ENCODE data around the gene ESPN. TPM values are rescaled to one million over a fixed set of nuclear protein-coding genes. Genes with fewer than 3 reads are reported as not detected.

The ESPN gene
- total and polyA plus RNA-seq, 12 donors, result 0.16 to 10.8 (median 6.1) TPM

DNA sequence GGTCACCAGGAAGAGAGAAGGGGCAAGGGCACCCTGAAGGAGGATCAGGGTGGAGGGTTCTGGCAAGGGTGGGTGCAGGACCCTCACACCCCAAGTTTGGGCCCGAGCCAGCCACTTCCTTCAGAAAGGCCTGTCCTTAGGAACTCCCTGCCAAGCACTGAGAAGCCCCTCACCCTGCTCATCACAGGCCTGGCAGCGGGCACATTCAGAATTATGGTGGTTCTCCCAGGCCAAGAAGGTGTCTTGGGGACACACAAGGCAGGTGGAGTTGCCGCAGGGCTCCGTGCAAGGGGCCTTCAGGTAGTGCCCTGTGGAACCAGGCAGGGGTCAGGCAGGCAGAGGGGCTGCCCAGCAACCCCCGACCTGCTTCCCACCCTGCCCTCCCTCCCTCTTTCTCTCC is 40.3 kb downstream of the ESPN start:
- Histone ChIP-seq H3K27me3 (no peaks in the 10 kb centered on the region), H3K27ac (no peak overlapping the region), H3K36me3 (replicated peaks in 1 of 2) (peaks cover 0 to 41% of the 10 kb centered on the region in 2 donors), H3K4me1 (replicated peaks in 1 of 2) (peaks cover 0 to 9% of the 10 kb centered on the region in 2 donors), H3K9me3 (replicated peaks in 1 of 3) (no peaks in the 10 kb centered on the region), H3K4me3 (no peak overlapping the region)
- intact Hi-C loops (cut with DNase I), result no loop called here
- DNase-seq, result no peak
- 90 to 100% (median 91%) methylated on average over 2 to 5 of the region's 5 CpGs for WGBS, 4 donors
- no peak for TF ChIP-seq POLR2A (IDR thresholded peaks at IDR 0.05)
- TF ChIP-seq, protein P1, sequence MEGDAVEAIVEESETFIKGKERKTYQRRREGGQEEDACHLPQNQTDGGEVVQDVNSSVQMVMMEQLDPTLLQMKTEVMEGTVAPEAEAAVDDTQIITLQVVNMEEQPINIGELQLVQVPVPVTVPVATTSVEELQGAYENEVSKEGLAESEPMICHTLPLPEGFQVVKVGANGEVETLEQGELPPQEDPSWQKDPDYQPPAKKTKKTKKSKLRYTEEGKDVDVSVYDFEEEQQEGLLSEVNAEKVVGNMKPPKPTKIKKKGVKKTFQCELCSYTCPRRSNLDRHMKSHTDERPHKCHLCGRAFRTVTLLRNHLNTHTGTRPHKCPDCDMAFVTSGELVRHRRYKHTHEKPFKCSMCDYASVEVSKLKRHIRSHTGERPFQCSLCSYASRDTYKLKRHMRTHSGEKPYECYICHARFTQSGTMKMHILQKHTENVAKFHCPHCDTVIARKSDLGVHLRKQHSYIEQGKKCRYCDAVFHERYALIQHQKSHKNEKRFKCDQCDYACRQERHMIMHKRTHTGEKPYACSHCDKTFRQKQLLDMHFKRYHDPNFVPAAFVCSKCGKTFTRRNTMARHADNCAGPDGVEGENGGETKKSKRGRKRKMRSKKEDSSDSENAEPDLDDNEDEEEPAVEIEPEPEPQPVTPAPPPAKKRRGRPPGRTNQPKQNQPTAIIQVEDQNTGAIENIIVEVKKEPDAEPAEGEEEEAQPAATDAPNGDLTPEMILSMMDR (IDR thresholded peaks at IDR 0.05), result no peak

DNA sequence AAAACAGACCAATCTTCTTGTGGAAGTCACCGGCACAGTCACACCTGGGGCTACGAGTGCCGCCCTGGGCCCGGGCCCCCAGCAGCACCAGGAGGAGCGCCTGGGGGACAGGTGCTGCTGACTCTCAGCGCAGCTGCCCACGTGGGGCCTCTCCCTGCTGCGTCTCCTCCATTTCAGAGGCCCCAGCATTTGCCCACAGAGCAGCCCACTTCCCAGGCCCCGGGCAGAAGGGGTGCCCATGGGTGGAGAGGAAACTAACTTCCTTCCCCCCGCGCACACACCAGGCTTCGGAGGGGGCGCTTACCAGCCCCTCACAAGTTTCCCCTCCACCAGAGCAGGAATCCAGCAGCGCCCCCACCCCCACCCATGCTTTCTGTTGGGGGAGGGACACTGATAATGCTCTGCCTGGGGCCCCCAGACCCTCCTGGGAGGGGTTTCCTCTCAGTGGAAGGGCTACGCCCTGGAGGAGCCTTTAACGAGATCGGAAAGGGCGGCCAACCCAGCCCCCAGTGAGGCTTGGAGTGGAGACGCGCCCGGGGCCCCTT is 41.0 kb downstream of the ESPN start:
- H3K9me3 ChIP-seq (replicated peaks in 1 of 3), result no peaks in the 10 kb centered on the region
- TF ChIP-seq, protein P1 (IDR thresholded peaks at IDR 0.05), result no peak
- TF ChIP-seq POLR2A (IDR thresholded peaks at IDR 0.05), result no peak
- peaks cover 0 to 3% of the 10 kb centered on the region in 2 donors for H3K4me1 ChIP-seq (replicated peaks in 1 of 2)
- H3K36me3 ChIP-seq (replicated peaks in 1 of 2), result peaks cover 0 to 47% of the 10 kb centered on the region in 2 donors
- intact Hi-C loops (cut with DNase I), result no loop called here
- no peak for DNase-seq
- H3K27ac ChIP-seq, result no peak overlapping the region
- no peaks in the 10 kb centered on the region for H3K27me3 ChIP-seq
- 56 to 82% (median 71%) methylated on average over 7 to 21 of the region's 21 CpGs for WGBS, 4 donors
- no peak overlapping the region for H3K4me3 ChIP-seq

DNA sequence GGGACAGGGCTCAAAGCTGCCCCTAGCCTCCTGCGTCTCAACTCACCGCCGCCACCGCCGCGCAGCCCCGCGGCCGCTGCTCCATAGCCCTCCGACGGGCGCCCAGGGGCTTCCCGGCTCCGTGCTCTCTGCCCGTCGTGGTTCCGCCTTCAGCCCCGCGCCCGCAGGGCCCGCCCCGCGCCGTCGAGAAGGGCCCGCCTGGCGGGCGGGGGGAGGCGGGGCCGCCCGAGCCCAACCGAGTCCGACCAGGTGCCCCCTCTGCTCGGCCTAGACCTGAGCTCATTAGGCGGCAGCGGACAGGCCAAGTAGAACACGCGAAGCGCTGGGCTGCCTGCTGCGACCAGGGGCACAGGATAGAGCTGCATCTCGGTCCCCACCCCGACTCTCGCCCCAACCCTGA is 41.4 kb downstream of the ESPN start, which contains the start of gene TNFRSF25:
Gene TNFRSF25, minus strand, starts transcription at position 151 of the 400 bp plus-strand sequence. Its CDS starts 66 bp downstream, at position 85.
- Histone ChIP-seq H3K27ac (no peak within 1 kb of the TSS), H3K4me1 (replicated peaks in 1 of 2) (no peaks in the 10 kb centered on the region), H3K27me3 (no peaks in the 10 kb centered on the region), H3K9me3 (replicated peaks in 1 of 3) (no peaks in the 10 kb centered on the region), H3K36me3 (replicated peaks in 1 of 2) (peaks cover 0 to 52% of the 10 kb centered on the region in 2 donors), H3K4me3 (no peak within 1 kb of the TSS)
- TF ChIP-seq POLR2A (IDR thresholded peaks at IDR 0.05), result no peak
- TF ChIP-seq, protein P1 (IDR thresholded peaks at IDR 0.05), result no peak
- no peak for DNase-seq
- intact Hi-C loops (cut with DNase I), result no loop called here
- 17 to 39% (median 35%) methylated on average over 16 to 43 of the region's 43 CpGs for WGBS, 4 donors

DNA sequence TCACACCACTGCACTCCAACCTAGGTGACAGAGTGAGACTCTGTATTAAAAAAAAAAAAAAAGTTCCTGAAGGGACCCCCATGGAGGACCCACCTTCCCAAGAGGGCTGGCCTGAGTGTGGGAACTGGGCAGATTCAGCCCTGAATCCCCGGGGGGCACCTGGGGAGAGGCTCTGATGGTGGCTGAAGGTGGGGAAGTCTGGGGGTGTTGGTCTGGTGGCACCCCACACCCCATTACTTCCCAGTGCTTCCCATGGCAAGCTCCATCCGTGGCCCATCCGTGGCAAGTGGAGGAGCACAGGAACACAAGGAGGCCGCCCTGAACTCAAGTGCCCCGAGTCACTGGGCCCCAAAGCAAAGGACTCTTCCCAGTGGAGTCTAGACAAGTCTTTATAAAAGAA is 42.2 kb downstream of the ESPN start:
- intact Hi-C loops (cut with DNase I), result no loop called here
- Histone ChIP-seq H3K27me3 (no peaks in the 10 kb centered on the region), H3K4me1 (replicated peaks in 1 of 2) (no peaks in the 10 kb centered on the region), H3K4me3 (no peak overlapping the region), H3K9me3 (replicated peaks in 1 of 3) (no peaks in the 10 kb centered on the region), H3K27ac (no peak overlapping the region), H3K36me3 (replicated peaks in 1 of 2) (peaks cover 0 to 57% of the 10 kb centered on the region in 2 donors)
- 88 to 98% (median 93%) methylated on average over 5 of the region's 5 CpGs for WGBS, 4 donors
- no peak for TF ChIP-seq POLR2A (IDR thresholded peaks at IDR 0.05)
- TF ChIP-seq, protein P1 (IDR thresholded peaks at IDR 0.05), result no peak
- DNase-seq, result no peak

Data from adrenal gland (tissue), 12 donors.